Esophagus muscularis mucosa (tissue), 3 donors: ENCODE results near the gene RAVER2.

Experiments used
- CTCF ChIP-seq, 3 experiments: fragments of 200-600 bp in 2 of 3; fragments of 450-650 bp in 1 of 3; sonication (generic) in 2 of 3; IDR thresholded peaks; one replicate each; pipeline ENCODE4 v1.5.1; 2017 to 2019; ENCODE audit warnings: antibody characterized with exemption in 3 of 3, mild to moderate bottlenecking in 2 of 3, moderate library complexity in 1 of 3
- POLR2A ChIP-seq: fragments of 450-650 bp; IDR thresholded peaks from one replicate; pipeline ENCODE4 v1.6.1; 2017; ENCODE audit warnings: antibody characterized with exemption, moderate library complexity, mild to moderate bottlenecking, low read depth
- POLR2AphosphoS5 ChIP-seq, 2 donors: sonication (generic); formaldehyde crosslinking; IDR thresholded peaks; one replicate each; pipeline ENCODE4 v1.6.1; 2017; ENCODE audit warnings: antibody characterized with exemption in 2 of 2

- TF ChIP-seq CTCF (IDR thresholded peaks at IDR 0.05) (no peak), POLR2A (no peak), POLR2AphosphoS5 (IDR thresholded peaks at IDR 0.05) (no peak)
Observed at GRCh38 chr1:64843675-64844074, 98.8 kb downstream of the RAVER2 start.
